ENCODE results near the gene PTER.

PTER gene

DNA sequence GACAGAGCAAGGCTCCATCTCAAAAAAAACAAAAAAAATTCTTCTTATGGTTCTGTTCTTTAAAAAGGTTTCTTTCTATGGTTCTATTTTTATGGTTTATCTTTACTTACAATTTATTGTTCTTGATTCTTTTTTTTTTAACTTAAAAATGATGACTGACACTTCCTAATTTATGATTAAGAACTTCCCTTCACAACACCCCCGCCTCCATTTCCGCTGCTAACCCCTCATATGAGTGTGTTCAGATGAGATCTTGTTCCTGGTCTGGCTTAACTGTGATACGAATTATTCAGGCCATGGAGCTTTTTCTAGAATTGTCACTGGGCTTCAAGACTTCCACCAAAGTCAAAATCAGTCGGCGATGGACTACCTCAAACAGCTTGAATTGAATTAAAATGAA, 33.9 kb downstream of the PTER start:
- DNase-seq (ENCODE audit: low read depth in 2 of 2): peak; percentile 12 to 22

- DNase-seq (ENCODE audit: low read depth in 2 of 2): no peak
These were observed 36.0 kb downstream of the PTER start for GRCh38 chr10:16472828-16473227.

DNA sequence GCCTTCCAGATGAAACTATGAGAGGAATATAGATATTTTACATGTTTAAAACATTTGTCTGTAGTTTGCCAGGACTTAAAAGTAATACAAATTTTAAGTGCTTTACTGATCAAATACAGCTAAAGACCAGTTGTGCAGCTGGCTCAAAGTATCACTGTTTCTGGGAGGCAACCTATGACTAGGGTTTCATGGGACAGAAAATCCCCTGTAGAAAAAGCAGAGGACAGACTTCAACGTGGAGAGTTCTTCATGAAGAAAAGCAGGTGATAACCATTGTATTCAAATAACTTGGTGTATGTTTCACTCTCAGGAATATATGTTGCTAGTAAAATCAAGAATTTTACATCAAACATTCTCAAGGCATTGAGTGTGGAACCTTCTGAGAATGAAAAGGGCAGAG, 40.9 kb downstream of the PTER start:
- no peak for DNase-seq (ENCODE audit: low read depth in 2 of 2)

DNA sequence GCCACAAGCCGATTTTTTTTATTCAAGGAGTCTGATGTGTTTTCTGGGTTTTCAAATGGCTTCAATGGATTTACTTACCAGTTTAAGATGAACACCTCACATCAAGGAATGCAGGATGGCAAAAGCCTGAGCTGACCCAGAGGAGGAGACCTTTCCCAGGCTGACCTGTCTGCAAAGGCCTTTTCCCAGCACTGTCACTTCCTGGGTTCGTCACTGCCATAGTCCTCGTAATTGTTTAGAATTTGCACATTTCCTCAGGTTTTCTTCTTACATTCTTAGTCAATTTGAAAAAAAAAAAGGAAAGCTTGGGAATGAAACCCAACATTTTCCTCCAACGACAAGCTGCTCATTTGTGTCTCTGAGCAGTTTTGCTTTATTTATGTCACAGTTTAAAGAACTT, 42.0 kb downstream of the PTER start:
- DNase-seq (ENCODE audit: low read depth in 2 of 2): no peak

DNA sequence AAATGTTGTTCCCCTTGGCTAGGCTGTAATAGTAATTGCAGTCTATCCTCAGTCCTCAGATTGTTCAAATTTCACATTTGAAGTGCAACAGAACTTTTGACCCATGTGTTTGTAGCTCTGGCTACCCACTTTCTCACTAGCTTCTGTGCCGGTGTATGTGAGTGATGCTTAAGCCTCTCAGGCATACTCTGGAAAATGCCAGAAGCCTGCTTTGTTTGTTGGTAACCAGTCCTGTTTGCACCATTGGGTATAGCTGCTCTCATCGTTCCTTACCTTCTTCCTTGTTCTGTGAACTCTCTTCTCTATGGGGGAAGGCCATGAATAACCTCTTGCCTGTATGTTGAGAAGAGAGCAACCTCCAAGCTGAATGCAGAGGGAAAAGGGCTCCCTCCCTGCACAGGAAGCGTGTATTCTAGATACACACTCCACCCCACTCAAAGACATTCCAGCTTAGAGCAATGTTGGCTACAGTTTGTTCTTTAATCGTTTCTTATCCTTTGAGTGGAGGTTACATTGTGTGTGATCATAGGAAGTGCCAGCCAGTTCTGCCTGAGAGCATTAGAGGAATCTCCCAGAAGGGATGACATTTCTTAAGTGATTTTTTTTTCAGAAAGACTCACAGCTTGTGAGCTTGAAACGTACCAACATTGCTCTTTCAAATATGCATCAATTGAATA, 44.4 kb downstream of the PTER start:
- no peak for DNase-seq (ENCODE audit: low read depth in 2 of 2)

DNA sequence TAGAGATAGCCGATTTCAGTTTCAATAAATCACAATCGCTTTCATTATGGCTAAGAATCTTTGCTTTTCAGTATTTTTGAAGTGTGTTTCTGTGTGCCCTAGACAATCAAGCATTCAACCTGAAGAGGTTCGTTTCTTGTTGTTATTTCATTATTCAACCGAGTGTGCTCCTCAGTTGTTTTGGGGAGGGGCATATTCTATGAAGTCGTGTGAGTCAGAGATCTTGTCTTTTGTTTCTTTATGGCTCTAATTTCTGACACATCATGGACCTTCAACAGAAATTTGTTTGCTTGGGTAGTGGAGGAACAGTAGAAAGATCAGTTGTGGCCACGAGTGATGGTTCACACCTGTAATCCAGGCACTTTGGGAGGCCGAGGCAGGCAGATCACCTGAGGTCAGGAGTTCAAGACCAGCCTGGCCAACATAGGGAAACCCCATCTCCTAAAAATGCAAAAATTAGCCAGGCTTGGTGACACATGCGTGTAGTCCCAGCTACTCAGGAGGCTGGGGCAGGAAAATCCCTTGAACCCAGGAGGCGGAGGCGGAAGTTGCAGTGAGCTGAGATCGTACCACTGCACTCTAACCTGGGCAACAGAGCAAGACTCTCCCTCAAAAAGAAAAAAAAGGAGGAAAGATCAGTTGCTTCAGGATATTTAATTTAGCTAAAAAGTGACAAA, 46.6 kb downstream of the PTER start:
- no peak for DNase-seq (ENCODE audit: low read depth in 2 of 2)

- DNase-seq (ENCODE audit: low read depth in 2 of 2): no peak
These were observed 53.7 kb downstream of the PTER start for GRCh38 chr10:16490511-16490910.

GRCh38 chr10:16491933-16492332, 55.1 kb downstream of the PTER start:
- no peak for DNase-seq (ENCODE audit: low read depth in 2 of 2)

DNA sequence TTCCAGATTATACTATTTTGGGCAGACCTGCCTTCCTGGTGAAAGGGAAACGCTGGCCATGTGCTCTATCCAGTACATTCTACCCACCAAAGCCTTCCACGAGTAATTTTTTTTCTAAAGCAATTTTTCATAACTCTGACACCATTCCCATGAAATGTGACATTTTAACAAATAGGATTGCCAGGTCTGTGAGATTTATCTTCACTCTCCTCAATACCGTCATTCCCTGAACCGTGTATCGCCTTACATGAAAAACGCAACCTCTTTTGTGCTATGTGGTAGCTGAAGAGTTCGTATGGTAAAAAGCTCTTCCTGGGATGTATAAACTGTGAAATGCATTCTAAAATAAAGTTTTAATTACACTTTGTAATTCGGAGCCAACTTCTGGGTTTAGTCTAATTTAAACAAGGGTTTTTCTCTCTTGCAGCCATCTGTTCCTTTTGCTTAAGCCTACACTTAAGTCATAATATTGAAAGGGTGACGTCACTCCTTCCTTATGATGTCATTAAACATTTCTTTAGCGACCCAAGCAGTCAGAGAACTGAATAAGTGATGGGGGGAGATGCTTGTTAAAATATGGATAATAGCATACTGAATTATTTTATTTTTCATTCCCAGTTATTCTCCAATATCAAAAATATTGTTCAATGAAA, 57.2 kb downstream of the PTER start:
- no peak for DNase-seq (ENCODE audit: low read depth in 2 of 2)

DNA sequence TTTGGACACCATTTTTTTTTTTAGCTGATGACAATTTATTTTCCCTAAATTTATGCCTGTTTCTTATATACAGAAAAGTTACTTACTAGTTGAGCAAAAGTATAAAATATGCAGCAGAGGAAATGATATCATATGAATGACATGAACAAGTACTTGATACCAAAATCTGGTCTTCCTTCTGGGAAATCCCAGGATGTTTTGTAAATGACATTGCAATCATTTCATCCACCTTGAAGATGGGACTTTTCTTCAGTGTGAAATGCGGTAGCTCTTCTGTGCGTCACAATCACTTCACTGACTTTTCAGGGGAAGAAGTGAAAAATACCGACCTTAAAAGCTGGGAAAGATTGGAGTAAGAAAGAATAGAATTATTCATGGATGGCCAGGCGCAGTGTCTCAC, 61.1 kb downstream of the PTER start:
- no peak for DNase-seq (ENCODE audit: low read depth in 2 of 2)

DNA sequence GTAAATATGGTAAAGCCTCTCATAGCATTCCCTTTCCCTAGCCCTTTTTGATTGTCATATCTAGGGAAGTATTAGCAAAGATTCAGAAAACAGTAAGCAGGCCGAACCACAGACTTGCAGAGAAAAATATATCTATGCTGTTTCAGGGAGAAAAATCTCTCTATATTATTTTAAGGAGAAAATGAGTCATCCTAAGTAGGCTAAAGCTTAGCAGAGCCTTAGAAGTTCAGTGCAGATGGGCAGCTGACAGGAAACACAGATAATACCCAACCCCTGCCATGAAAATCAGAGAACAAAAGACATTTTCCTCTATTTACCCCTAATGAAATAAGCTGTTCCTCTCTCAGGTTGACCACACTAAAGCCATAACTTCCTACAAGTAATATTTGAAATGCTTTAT, 68.4 kb downstream of the PTER start:
- no peak for DNase-seq (ENCODE audit: low read depth in 2 of 2)

- no peak for DNase-seq (ENCODE audit: low read depth in 2 of 2)
These were observed 73.2 kb downstream of the PTER start for GRCh38 chr10:16509996-16510395.

DNA sequence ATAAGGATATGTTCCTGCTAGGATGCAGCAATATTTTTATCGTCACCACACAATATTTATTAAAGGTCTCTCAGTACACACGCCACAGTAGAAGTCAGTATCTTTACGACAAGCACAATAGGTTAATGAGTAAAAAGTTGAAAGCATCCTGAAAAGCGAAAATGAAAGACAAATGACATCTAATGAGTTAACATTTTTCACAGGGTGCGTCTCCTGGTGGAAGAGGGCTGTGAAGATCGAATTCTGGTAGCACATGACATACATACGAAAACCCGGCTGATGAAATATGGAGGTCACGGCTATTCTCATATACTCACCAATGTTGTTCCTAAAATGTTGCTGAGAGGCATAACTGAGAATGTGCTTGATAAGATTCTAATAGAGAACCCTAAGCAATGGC, 74.0 kb downstream of the PTER start:
- DNase-seq (ENCODE audit: low read depth in 2 of 2): no peak

DNA sequence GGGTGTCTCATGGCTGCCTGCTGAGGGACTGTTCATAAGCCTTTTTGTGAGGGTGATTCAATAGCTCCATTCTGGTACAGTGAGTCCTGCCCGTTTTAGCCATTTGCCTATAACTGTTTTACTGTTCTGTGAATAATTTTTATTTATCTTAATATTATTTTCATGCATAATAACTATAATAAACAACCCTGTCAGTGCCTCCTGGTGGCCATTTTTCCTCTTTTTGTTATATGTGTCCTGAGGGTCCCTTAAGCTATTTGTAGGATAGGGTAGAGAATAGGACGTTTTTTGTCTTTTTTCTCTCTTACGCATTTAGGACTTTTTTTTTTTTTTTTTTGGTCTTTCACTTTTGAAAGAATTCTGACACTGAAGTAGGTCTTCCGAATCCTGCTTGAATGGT, 82.0 kb downstream of the PTER start:
- DNase-seq (ENCODE audit: low read depth in 2 of 2): no peak

- no peak for DNase-seq (ENCODE audit: low read depth in 2 of 2)
These were observed 82.6 kb downstream of the PTER start for GRCh38 chr10:16519250-16519907.

- no peak for DNase-seq (ENCODE audit: low read depth in 2 of 2)
These were observed 83.4 kb downstream of the PTER start for GRCh38 chr10:16519908-16520861.

- no peak for DNase-seq (ENCODE audit: low read depth in 2 of 2)
These were observed 84.1 kb downstream of the PTER start for GRCh38 chr10:16520900-16521299.

DNA sequence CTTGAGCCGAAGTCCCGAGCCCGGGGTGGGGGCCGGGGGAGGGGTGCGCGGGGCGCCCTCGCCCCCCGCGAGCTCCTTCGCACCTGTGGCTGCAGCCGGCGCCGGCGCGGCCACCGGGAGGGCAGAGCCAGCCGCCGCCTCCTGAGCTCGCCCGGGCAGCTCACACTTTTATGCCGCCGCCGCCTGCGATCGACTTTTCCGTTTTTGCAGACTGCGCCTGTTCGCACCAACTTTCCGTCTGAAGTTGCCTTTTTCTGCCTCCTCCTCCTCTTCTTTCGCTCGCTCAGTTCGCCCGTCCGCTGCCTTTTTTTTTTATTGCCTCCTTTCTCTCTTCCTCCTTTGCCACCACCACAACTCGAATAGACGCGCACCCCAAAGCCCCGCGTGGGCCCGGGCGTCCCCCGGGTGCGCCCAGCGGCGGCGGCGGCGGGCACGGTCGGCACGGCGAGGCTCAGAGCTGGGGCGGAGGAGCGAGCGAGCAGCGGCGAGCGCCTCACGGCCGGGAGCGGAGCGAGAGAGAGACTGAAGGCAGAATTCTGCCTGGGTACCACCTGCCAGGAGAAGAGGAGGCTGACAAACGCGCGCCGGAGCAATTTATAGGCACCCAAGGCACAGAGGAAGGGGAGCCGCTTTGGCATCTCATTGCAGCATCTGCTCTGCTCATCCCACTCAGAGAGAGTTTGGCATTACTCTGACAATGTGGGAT, 84.7 kb downstream of the PTER start, which contains the start of gene C1QL3:
C1QL3 (minus strand) TSS at position 569 of the 706 bp plus-strand sequence. CDS start 814 bp downstream, outside the sequence.
- no peak for DNase-seq (ENCODE audit: low read depth in 2 of 2)

DNA sequence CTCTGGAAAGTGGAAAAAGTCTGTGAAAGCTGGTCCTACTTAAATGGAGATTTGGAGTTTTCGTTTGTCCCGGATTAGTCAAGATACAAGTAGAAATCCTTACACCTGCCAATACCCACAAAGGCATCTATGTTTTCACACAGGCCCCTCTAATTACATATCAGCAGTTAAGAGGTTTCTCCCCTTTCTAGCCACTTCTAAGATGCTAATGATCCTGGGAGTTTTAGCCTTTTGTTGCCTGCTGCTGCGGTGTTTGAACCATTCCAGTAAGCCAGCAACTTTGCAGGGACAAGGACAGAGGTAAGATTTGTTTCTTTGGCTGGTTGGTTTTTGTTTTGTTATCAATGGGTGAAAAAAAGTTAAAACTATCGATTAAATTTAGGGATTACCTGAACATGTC, 90.6 kb downstream of the PTER start:
- no peak for DNase-seq (ENCODE audit: low read depth in 2 of 2)

GRCh38 chr10:16529853-16530252, 93.0 kb downstream of the PTER start:
- no peak for DNase-seq (ENCODE audit: low read depth in 2 of 2)

- DNase-seq (ENCODE audit: low read depth in 2 of 2): no peak
These were observed 99.3 kb downstream of the PTER start for GRCh38 chr10:16536155-16536554.
